Trophoblast cell (in vitro differentiated cells and primary cell): ENCODE data around the gene GRPEL2.

ENCODE experiments used
- DNase-seq, 2 donors: peaks; one replicate each; pipeline ENCODE4 v3.0.0-alpha.2; 2016
- H2AFZ ChIP-seq: 2 replicates; pipeline ENCODE4 v1.6.1; 2013; ENCODE audit warnings: low read length, moderate library complexity, mild to moderate bottlenecking; ENCODE audit not compliant: insufficient read depth, poor library complexity
- H2AK5ac ChIP-seq: 2 replicates; pipeline ENCODE4 v1.6.1; 2013; ENCODE audit warnings: mild to moderate bottlenecking, low read length
- H2BK120ac ChIP-seq: 2 replicates; pipeline ENCODE4 v1.6.1; 2013; ENCODE audit warnings: low read length, mild to moderate bottlenecking, moderate library complexity; ENCODE audit not compliant: insufficient read depth, poor library complexity
- H2BK12ac ChIP-seq: 2 replicates; pipeline ENCODE4 v1.6.1; 2013; ENCODE audit warnings: mild to moderate bottlenecking, low read length, moderate library complexity
- H2BK5ac ChIP-seq: 2 replicates; pipeline ENCODE4 v1.6.1; 2013; ENCODE audit warnings: low read length, low read depth, moderate library complexity, mild to moderate bottlenecking; ENCODE audit not compliant: poor library complexity
- H3K14ac ChIP-seq: 2 replicates; pipeline ENCODE4 v1.6.1; 2013; ENCODE audit warnings: mild to moderate bottlenecking, low read length
- H3K18ac ChIP-seq: 2 replicates; pipeline ENCODE4 v1.6.1; 2013; ENCODE audit warnings: mild to moderate bottlenecking, low read length
- H3K23ac ChIP-seq: 2 replicates; pipeline ENCODE4 v1.6.1; 2013; ENCODE audit warnings: low read length
- H3K27ac ChIP-seq: 2 replicates; pipeline ENCODE4 v1.5.1; 2013; ENCODE audit warnings: low read depth, mild to moderate bottlenecking, inconsistent platforms, low read length, moderate library complexity
- H3K27me3 ChIP-seq: 2 replicates; pipeline ENCODE4 v1.6.1; 2013; ENCODE audit warnings: inconsistent platforms, mild to moderate bottlenecking, low read length, moderate library complexity; ENCODE audit not compliant: insufficient read depth
- H3K36me3 ChIP-seq, 2 experiments: 1 replicate in 1 of 2; 2 replicates in 1 of 2; pipeline ENCODE4 v1.6.1; 2013; ENCODE audit warnings: low read length in 2 of 2, mild to moderate bottlenecking in 2 of 2, moderate library complexity in 1 of 2; ENCODE audit not compliant: insufficient read depth in 2 of 2, control insufficient read depth in 1 of 2
- H3K4ac ChIP-seq: 2 replicates; pipeline ENCODE4 v1.6.1; 2013; ENCODE audit warnings: low read depth, mild to moderate bottlenecking, low read length, moderate library complexity
- H3K4me1 ChIP-seq, 2 experiments: 1 replicate in 1 of 2; 2 replicates in 1 of 2; pipeline ENCODE4 v1.6.1; 2013; ENCODE audit warnings: low read length in 2 of 2, mild to moderate bottlenecking in 2 of 2, moderate library complexity in 1 of 2; ENCODE audit not compliant: insufficient read depth in 2 of 2, control insufficient read depth in 1 of 2
- H3K4me2 ChIP-seq: 2 replicates; pipeline ENCODE4 v1.6.1; 2013; ENCODE audit warnings: inconsistent platforms, mild to moderate bottlenecking, low read length, moderate library complexity
- H3K4me3 ChIP-seq: 2 replicates; pipeline ENCODE4 v1.5.1; 2013; ENCODE audit warnings: mild to moderate bottlenecking, low read depth, low read length, inconsistent platforms
- H3K79me1 ChIP-seq: one replicate; pipeline ENCODE4 v1.6.1; 2013; ENCODE audit warnings: low read length
- H3K79me2 ChIP-seq: 2 replicates; pipeline ENCODE4 v1.6.1; 2013; ENCODE audit warnings: low read length, mild to moderate bottlenecking; ENCODE audit not compliant: control insufficient read depth, insufficient read depth, poor library complexity
- H3K9ac ChIP-seq: 2 replicates; pipeline ENCODE4 v1.6.1; 2013; ENCODE audit warnings: mild to moderate bottlenecking, low read length
- H3K9me3 ChIP-seq: 2 replicates; pipeline ENCODE4 v1.6.1; 2013; ENCODE audit warnings: low read depth, mild to moderate bottlenecking, control low read depth, inconsistent platforms, low read length; ENCODE audit not compliant: insufficient read depth
- H4K12ac ChIP-seq: 2 replicates; pipeline ENCODE4 v1.6.1; 2013; ENCODE audit warnings: low read depth, mild to moderate bottlenecking, low read length, moderate library complexity
- H4K8ac ChIP-seq: 2 replicates; pipeline ENCODE4 v1.6.1; 2013; ENCODE audit warnings: low read depth, mild to moderate bottlenecking, low read length, moderate library complexity
- H4K91ac ChIP-seq: one replicate; pipeline ENCODE4 v1.6.1; 2013; ENCODE audit warnings: low read depth, mild to moderate bottlenecking, low read length, moderate library complexity
- WGBS: extraction: QIAGEN DNeasy Blood & Tissue Kit; methylation state at CpG from one replicate; pipeline ENCODE4 v1.1.7; 2013; ENCODE audit warnings: missing lambda C conversion rate; ENCODE audit not compliant: insufficient read length, insufficient coverage; ENCODE audit errors: extremely low coverage; 5-methylcytosine and 5-hydroxymethylcytosine counted together

The GRPEL2 gene

DNA sequence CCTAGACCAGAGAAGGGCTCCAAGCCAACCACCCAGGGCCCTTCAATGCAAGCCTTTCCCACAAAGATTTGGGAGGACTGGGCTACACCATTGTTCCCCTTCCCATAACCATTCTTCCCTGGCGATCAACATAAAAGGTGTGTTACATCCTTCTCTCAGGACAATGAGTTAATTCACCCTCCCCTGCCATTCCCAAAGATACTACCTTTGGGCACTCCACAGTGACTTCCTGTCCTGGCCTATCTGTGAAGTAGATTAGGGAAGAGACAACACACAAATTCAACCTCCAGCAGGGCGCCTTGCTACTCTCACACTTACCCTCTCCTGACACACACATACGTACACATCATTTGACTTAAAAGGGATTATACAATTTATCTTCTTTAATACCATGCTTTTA lies 57.0 kb downstream of the GRPEL2 start:
- peaks cover 15% of the 10 kb centered on the region for H3K79me1 ChIP-seq
- WGBS, result no CpG with 5 or more reads among the region's 3 CpGs
- no peak overlapping the region for H2BK12ac ChIP-seq
- H3K79me2 ChIP-seq, result no peaks in the 10 kb centered on the region
- no peak overlapping the region for H3K27ac ChIP-seq
- H3K36me3 ChIP-seq, result no peaks in the 10 kb centered on the region
- H3K9ac ChIP-seq, result no peak overlapping the region
- H2AFZ ChIP-seq, result no peak overlapping the region
- no peak overlapping the region for H3K4me3 ChIP-seq
- no peaks in the 10 kb centered on the region for H3K27me3 ChIP-seq
- H2BK120ac ChIP-seq, result no peak overlapping the region
- no peak overlapping the region for H4K8ac ChIP-seq
- no peak overlapping the region for H2BK5ac ChIP-seq
- H2AK5ac ChIP-seq, result no peak overlapping the region
- DNase-seq, result peak in 1 of 2 donors; percentile 11
- peaks cover 22 to 41% of the 10 kb centered on the region in 2 experiments for H3K4me1 ChIP-seq
- H3K4me2 ChIP-seq, result no peak overlapping the region
- H3K23ac ChIP-seq, result no peak overlapping the region
- H3K4ac ChIP-seq, result no peak overlapping the region
- no peak overlapping the region for H3K14ac ChIP-seq
- H3K9me3 ChIP-seq, result no peaks in the 10 kb centered on the region
- no peak overlapping the region for H4K12ac ChIP-seq
- no peak overlapping the region for H3K18ac ChIP-seq
- no peak overlapping the region for H4K91ac ChIP-seq
